SK-N-MC (cell line): ENCODE measurements around the gene SIGLEC11.

Experiments used
- EZH2 ChIP-seq: fragments of 200-600 bp; sonication (generic); IDR thresholded peaks from one replicate; pipeline ENCODE4 v1.6.1; 2017; ENCODE audit warnings: antibody characterized with exemption
- POLR2AphosphoS5 ChIP-seq: IDR thresholded peaks from 2 replicates; pipeline ENCODE4 v1.6.1; 2012; ENCODE audit warnings: mild to moderate bottlenecking, low read depth, low read length, borderline replicate concordance

GRCh38 chr19:50005428-50005827, 44.5 kb upstream of the SIGLEC11 start:
- TF ChIP-seq POLR2AphosphoS5: no peak
- TF ChIP-seq EZH2: no peak
